GM10266 (cell line): ENCODE results near the gene SEMA3G.

Experiments
- DNase-seq: peaks from one replicate; pipeline ENCODE4 v3.0.0; 2012; ENCODE audit errors: extremely low spot score
- TF ChIP-seq, protein P1 (sequence below): IDR thresholded peaks from 2 replicates; pipeline ENCODE4 v1.5.1; 2012; ENCODE audit warnings: mild to moderate bottlenecking, low read depth; ENCODE audit not compliant: control insufficient read depth, insufficient read depth; ENCODE audit errors: missing control alignments

SEMA3G gene

DNA sequence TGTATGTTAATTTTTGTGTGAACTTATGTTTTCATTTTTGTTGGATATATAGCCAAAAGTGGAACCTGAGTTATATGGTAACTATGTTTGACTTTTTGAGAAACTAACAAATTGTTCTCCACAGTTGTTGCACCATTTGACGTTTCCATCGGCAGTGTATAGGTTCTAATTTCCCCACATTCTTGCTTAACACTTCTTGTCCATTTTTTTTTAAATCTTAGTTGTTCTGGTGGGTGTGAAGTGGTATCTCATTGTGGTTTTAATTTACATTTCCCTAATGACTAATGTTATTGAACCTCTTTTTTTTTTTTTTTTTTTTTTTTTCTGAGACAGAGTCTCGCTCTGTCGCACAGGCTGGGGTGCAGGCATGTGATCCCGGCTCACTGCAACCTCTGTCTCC is 18.5 kb upstream of the SEMA3G start:
- TF ChIP-seq, protein P1, sequence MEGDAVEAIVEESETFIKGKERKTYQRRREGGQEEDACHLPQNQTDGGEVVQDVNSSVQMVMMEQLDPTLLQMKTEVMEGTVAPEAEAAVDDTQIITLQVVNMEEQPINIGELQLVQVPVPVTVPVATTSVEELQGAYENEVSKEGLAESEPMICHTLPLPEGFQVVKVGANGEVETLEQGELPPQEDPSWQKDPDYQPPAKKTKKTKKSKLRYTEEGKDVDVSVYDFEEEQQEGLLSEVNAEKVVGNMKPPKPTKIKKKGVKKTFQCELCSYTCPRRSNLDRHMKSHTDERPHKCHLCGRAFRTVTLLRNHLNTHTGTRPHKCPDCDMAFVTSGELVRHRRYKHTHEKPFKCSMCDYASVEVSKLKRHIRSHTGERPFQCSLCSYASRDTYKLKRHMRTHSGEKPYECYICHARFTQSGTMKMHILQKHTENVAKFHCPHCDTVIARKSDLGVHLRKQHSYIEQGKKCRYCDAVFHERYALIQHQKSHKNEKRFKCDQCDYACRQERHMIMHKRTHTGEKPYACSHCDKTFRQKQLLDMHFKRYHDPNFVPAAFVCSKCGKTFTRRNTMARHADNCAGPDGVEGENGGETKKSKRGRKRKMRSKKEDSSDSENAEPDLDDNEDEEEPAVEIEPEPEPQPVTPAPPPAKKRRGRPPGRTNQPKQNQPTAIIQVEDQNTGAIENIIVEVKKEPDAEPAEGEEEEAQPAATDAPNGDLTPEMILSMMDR = no peak
- no peak for DNase-seq

DNA sequence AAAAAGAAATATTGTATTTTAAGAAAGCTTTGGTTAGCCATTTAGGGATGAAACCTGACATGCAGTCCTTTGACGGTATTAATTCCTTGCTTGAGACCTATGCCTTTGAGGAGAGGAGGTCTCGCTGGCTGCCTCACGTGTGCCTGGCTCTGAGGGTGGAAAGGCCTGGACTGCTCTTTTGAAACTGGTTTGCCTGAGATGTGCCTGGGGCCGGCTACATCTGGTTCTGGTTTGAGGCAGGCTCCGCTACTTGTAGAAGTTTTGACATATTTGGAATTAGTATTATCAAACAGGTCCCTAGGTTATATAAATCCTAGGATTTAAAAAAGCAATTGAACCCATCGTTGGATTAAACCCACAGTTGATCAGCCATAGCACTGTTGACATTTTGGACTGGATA is 17.0 kb upstream of the SEMA3G start:
- TF ChIP-seq, protein P1 = no peak

DNA sequence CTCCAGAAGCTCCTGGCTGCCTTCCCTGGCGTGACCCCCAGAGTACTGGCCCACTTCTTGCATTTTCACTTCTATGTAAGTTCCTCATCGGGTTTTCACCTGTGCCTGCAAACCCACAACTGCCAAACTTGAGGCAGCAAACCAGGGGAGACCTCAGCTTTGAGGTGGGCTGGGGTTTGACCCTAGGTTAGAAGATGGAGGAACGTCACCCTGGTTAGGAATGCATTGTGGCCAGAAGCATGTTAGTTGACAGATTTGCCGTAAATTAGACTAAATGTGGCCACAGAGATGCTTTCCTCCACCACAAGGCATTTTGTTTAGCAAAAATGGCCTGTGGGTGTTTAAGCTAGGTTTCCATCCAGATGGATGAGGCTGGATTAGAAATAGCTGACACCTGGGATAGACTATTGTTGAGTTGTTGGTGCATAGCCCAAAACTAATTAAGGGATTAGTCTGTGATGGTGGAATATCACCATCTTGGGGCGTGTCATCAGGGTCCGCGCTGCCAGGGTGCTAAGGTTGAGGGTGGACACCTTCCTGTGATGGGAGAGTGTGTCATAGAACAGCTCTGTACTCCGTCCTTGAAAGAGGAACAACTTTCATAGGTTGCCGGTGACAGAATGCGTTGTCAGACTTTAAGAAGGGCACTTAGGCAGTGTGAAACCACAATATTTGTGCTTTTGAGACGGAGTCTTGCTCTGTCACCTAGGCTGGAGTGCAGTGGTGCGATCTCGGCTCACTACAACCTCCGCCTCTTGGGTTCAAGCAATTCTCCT is 14.1 kb upstream of the SEMA3G start:
- TF ChIP-seq, protein P1 = no peak
- DNase-seq = no peak

More for the DNA sequence above, 17.0 kb upstream of the SEMA3G start:
- DNase-seq = no peak

DNA sequence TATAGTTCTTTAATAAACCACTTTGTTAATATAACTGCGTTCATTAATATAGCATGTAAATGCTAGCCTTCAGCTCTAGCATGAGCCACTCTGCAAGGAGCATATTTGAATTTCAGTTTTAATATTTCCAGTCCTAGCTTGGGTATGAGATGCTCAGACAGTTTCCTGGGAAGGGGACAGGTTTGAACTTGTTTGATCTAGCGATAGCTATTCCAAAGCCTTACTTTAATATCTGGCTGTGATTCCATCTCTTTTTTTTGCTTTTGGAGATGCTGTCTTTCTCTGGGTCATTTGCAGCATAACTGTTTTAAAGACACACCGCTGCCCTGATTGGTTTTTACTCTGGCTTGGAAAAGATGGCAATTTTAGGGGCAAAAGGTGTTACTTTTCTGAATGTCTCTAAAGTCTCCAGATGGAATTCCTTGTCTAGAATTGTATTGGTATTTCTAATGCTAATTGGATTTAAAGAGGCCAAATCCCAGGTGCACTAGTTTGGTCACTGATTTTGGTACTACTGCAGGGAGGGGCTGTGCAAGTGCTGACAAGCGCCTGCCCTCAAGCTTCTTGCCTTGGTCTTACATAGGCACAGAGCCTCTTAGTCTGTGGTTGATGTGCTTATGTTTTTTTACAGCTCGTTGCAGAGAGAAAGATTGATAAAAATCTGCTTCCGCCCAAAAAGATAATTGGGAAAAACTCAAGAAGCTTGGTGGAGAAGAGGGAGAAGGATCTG is 13.3 kb upstream of the SEMA3G start:
- TF ChIP-seq, protein P1 = no peak
- no peak for DNase-seq

DNA sequence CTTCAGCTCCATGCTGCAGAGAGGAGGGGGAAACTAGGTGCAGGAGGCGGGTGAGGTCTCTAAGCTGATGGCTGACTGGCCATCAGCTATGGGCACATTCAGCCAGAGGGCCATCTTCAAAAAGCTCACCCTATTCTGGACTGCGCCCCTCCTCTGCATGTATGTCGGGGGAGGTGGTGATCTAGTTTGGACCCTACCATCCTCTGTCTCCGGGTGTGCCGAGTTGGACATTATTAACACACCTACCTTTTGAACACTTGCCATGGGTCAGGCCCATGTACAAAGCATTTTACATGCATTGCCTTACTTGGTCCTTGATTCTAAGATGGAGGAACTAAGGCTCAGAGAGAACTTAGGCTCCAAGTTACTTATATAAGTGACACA is 11.9 kb upstream of the SEMA3G start:
- TF ChIP-seq, protein P1 = no peak
- no peak for DNase-seq

DNA sequence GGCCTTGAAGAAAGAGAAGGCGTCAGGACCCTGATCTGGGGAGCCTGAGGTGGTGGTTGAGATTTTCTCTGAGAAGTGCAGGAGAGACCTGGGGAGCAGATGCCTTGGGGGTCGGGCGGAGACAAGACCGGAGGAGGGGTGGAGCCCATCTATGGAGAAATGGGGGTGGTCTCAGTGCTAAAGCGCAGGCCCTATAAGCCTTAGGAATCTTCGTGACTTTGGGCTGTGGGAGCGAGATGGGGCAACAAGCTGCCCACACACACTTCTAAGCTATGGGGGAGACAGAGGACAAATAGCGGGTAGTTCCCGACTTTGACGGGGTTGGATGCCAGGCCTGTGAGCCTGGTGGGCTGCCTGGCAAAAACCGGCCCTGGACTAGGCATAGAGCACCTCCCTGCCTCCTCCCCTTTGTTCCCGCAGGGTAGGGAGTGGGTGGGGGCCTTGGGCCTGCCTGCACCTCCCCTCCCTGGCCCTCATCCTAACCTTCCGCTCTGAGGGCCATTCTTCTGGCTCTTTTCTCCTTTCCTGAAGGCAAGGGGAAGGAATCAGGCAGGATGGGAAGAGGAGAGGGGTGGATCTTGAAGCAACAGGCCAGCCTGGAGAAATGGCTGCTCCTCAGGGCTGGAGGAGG is 11.4 kb upstream of the SEMA3G start:
- TF ChIP-seq, protein P1 = no peak
- no peak for DNase-seq
